GM21723 (cell line): ENCODE results near the gene ALK.

Experiments
- ATAC-seq: cut with Tn5 transposase; IDR thresholded peaks from one replicate; pipeline ENCODE4 v1.9.1; 2021; ENCODE audit warnings: mild to moderate bottlenecking, moderate library complexity; ENCODE audit not compliant: unreplicated experiment

ALK gene

GRCh38 chr2:29308366-29308765 is 613.0 kb downstream of the ALK start:
- ATAC-seq = no peak

DNA sequence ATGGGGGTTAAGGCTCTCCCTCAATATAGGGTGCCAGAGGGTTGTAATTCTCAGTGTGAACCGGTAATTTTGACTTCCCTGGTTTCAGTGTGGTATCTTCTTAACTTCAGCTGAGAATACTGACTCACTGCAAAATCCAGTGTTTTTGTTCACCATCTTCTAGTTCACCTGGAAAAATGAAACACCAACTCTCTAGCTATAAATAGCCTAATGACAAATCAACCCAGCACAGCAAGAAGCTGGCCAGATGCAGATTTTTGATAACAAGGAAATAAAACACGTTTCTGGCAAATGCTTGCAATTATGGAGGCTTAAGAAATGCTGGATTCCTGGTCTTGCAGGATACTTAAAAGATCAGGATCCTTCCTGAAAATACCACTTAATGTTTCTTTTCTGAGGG is 613.9 kb downstream of the ALK start:
- no peak for ATAC-seq

DNA sequence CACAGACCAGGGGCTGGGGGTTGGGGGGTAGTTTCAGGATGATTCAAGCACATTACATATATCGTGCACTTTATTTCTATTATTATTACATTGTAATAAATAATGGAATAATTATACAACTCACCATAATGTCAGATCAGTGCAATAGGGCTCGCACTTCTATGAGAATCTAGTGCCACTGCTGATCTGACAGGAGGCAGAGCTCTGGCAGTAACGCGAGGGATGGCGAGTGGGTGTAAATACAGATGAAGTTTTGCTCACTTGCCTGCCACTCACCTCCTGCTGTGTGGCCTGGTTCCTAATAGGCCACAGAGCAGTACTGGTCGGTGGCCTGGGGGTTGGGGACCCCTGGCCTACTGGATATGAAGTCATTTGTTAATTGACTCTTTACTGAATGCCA is 615.6 kb downstream of the ALK start:
- no peak for ATAC-seq

- ATAC-seq = no peak
Measured at GRCh38 chr2:29304399-29305060, 616.9 kb downstream of the ALK start.

GRCh38 chr2:29296585-29296984 is 624.8 kb downstream of the ALK start:
- no peak for ATAC-seq

DNA sequence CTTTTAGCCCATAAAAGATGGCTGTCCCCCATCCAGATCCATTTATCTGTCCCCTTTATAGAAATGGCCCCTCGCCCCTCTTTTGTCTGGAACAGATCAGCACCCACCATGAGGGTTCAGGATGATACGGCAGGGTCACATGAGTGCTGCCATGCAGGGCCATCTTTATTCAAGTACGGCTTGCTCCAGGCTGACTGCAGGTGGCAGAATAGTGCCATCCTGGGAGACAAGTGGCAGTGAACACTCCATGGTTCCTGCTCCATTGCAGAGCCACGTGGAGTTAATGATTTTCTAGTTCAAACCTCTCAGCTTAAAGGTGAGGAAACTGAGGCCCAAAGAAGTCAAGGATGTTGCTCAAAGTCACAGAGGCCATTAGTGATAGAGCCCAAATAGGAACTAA is 625.5 kb downstream of the ALK start:
- ATAC-seq = no peak

- no peak for ATAC-seq
Measured at GRCh38 chr2:29293830-29294438, 627.5 kb downstream of the ALK start.

GRCh38 chr2:29290293-29291047 is 630.9 kb downstream of the ALK start:
- no peak for ATAC-seq

DNA sequence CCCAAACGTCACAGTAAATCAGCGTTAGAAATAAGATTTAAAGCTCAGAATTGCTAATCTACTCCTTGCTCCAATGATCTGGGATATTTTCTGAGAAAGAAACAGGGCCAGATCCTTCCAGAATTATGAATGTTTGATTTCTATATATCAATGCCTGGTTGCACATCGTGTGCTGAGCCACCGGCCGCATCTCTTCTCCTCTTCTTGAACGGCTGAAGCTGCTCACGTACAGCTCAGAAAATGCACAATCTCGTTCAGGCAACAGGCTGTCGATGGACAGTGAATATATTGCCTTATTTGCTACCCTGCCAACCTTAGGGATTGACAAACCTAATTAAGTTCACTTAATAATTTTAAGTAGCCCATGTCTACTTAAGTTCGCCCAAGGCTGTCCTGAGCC is 636.7 kb downstream of the ALK start:
- ATAC-seq = no peak

GRCh38 chr2:29281916-29282247 is 639.5 kb downstream of the ALK start:
- ATAC-seq = no peak

GRCh38 chr2:29281086-29281915 is 640.1 kb downstream of the ALK start:
- ATAC-seq = no peak

- no peak for ATAC-seq
Measured at GRCh38 chr2:29278966-29279365, 642.4 kb downstream of the ALK start.

- ATAC-seq = no peak
Measured at GRCh38 chr2:29276151-29276550, 645.2 kb downstream of the ALK start.

DNA sequence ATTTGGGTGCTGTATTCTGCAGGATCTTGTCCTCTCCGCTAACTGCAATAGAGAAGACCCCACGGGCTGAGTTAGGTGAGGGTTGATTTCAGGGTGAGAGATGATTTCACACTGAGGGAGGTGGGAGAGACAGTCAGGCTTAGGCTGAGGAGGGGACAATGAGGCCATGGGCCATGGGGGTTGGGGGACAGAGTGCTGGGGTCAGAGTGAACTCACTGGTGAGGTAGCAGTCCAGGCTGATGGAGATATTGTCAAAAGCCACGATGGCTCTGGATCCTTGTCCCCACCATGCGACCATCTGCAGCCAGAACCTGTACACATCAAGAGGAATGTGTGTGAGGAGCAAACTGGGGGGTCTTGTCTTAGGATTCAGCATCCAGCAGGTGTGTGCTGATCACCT is 646.2 kb downstream of the ALK start:
- ATAC-seq = no peak

DNA sequence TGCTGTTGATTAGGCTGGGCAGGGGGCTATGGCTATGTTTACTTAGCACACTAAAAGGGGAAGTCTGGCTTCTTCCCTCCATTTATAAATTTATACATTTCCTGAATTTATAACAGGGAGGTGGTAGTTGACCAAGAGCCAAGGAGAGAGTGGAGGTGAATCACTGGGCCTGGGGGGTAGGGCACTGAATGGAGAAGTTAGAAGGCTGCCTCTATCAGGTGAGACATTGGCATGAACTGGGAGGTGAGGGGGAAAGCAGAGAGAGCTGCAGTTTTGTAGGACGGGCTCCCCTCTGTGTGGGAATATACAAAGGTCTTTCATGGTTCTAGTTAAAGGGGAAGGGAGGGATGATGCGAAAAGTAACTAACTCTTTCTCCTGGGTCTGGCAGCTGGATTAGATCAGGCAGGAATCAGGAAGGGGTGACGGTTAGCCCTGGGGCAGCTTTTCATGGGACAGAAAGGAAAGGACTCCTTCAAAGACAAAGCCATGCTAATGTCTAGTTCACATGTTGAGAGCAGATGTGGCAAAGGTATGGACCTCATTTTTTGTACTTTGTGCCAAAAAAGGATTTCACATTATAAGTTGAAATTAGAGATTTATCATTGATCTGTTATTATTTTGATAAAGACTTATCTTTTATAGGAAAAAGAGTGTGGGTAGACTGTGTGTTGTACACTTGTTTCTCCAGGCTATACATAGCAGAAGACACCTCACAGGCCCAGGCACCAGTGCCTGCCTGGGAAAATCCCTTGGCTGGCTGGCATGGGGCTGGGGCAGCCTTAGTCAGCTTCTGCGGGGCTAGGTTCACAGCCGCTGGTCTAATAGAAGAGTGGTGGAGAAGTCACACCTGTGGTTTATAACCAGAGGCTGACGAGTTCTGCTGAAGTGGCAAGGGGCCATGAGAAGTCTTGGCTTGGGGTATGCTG is 647.4 kb downstream of the ALK start:
- no peak for ATAC-seq

DNA sequence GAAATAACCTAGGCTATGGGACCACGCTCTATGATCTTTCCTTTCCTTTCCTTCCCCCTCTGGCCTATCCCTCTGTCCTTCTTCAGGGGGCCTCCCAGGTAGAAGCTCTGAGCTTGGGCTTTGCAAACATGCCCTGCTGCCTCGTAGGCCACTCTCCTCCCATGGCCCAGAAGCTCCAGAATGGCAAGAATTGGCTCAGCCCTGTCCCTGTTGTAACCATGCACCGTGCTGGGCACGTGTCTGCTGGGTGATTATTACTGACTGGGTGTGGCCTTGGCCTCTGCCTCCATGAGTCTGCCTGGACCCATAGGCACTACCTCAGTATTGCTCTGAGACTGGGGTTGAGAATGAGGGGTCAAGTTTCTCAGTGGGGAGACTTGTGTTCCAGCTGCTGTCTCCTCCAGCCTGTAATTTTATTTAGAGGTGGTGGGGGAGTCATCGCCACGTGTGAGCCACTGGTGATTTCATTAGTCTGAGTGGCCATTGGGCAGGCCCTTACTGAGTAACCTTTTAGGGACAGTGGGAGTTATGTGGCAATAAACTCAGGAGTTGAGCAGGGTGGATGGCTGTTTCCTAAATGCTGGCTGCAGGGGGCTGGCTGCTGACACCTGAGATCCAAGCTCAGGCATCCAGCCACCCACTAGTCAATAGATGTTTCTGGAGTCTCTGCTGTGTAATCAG is 648.2 kb downstream of the ALK start:
- no peak for ATAC-seq

GRCh38 chr2:29272311-29272710 is 649.1 kb downstream of the ALK start:
- no peak for ATAC-seq

- ATAC-seq = no peak
Measured at GRCh38 chr2:29270701-29271121, 650.7 kb downstream of the ALK start.

GRCh38 chr2:29269765-29270109 is 651.6 kb downstream of the ALK start:
- no peak for ATAC-seq
